Natural killer cell (primary cell): ENCODE data around the gene SAMD4A. TPM values are rescaled to one million over a fixed set of nuclear protein-coding genes. Genes with fewer than 3 reads are reported as not detected.
A peak's percentile ranks its signal among the peaks of the same experiment; 100 is the strongest.

Source experiments
- ATAC-seq, 3 donors: fragments of 150-1000 bp in 2 of 3; fragments of 200-7000 bp in 1 of 3; cut with Tn5 transposase; 1 replicate in 1 of 3; 2 replicates in 2 of 3; pipeline ENCODE4 v1.10.0; 2021; ENCODE audit warnings: mild to moderate bottlenecking in 2 of 3, moderate library complexity in 2 of 3
- DNase-seq, 2 donors: peaks; one replicate each; pipeline versions ENCODE4 v3.0.0 to v3.0.0-alpha.2; 2013 to 2021; ENCODE audit warnings: mixed read lengths in 1 of 2
- H3K27ac ChIP-seq: one replicate; pipeline ENCODE4 v1.5.1; 2013; ENCODE audit warnings: mild to moderate bottlenecking, low read length
- H3K27me3 ChIP-seq: one replicate; pipeline ENCODE4 v1.6.1; 2013; ENCODE audit warnings: low read length; ENCODE audit not compliant: control insufficient read depth, insufficient read depth
- H3K36me3 ChIP-seq: one replicate; pipeline ENCODE4 v1.6.1; 2013; ENCODE audit warnings: low read length; ENCODE audit not compliant: control insufficient read depth, insufficient read depth
- H3K4me1 ChIP-seq: one replicate; pipeline ENCODE4 v1.6.1; 2013; ENCODE audit warnings: low read length; ENCODE audit not compliant: control insufficient read depth, insufficient read depth
- H3K4me3 ChIP-seq: one replicate; pipeline ENCODE4 v1.5.1; 2013; ENCODE audit warnings: low read length
- H3K9me3 ChIP-seq: one replicate; pipeline ENCODE4 v1.6.1; 2013; ENCODE audit warnings: low read length; ENCODE audit not compliant: control insufficient read depth, insufficient read depth
- H3K27ac Mint-ChIP-seq, 2 donors: one replicate each; pipeline ENCODE4 v1.8.0; 2022; ENCODE audit warnings: mild to moderate bottlenecking in 2 of 2, mixed read lengths in 2 of 2, moderate library complexity in 1 of 2
- H3K27me3 Mint-ChIP-seq, 2 donors: one replicate each; pipeline ENCODE4 v1.8.0; 2022; ENCODE audit warnings: low read depth in 2 of 2, mixed read lengths in 2 of 2
- H3K36me3 Mint-ChIP-seq: one replicate; pipeline ENCODE4 v1.8.0; 2022; ENCODE audit warnings: mixed read lengths
- H3K4me1 Mint-ChIP-seq, 2 donors: one replicate each; pipeline ENCODE4 v1.8.0; 2022; ENCODE audit warnings: mixed read lengths in 2 of 2
- H3K4me3 Mint-ChIP-seq: one replicate; pipeline ENCODE4 v1.8.0; 2022; ENCODE audit warnings: mild to moderate bottlenecking, moderate library complexity, mixed read lengths
- H3K9me3 Mint-ChIP-seq, 2 donors: one replicate each; pipeline ENCODE4 v1.8.0; 2022; ENCODE audit warnings: mixed read lengths in 2 of 2
- WGBS: methylation state at CpG from one replicate; pipeline ENCODE4 v1.1.7; 2013; ENCODE audit warnings: missing lambda C conversion rate; ENCODE audit not compliant: insufficient coverage; 5-methylcytosine and 5-hydroxymethylcytosine counted together
- intact Hi-C: fragments of 100-400 bp; cut with micrococcal nuclease; formaldehyde crosslinking; loops from one replicate; pipeline ENCODE4 v1.14.2; 2022
- total RNA-seq, 4 donors: library from RNA; stranded (reverse); fragments of 120-200 nt in 1 of 4; gene quantifications; one replicate each; pipeline versions ENCODE4 v1.2.3 to v1.2.4, GENCODE V29; 2013 to 2022
- TF ChIP-seq, protein P1 (sequence below): fragments of 200-600 bp; IDR thresholded peaks from one replicate; pipeline ENCODE4 v1.8.0; 2022; ENCODE audit warnings: antibody characterized with exemption

SAMD4A gene
- total RNA-seq, 3 donors from 2014 or later (not counting 1 experiment from before 2014, with no cell fraction given) = 0.70 to 1.6 (median 1.4) TPM

DNA sequence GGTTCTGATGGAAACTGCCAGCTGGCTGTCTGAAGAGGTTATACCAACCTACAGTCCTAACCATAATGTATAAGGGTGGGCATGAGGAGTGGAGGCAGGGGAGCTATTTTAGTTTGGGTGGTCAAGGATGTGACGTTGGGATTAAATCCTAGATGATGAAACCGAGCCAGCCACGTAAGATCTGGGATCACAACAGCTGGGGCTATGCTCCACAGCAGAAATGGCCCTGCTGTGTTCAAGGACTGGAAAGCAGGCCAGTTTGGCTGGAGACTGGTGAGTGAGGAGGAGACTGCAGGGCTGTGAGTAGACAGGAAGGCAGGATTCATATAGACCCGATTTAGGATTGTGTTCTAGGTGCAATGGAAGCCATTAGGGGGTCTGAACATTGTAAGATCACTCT lies 66.1 kb downstream of the SAMD4A start:
- H3K27ac ChIP-seq = no peak overlapping the region
- H3K36me3 Mint-ChIP-seq = no peaks in the 10 kb centered on the region
- no peaks in the 10 kb centered on the region for H3K9me3 ChIP-seq
- H3K36me3 ChIP-seq = no peaks in the 10 kb centered on the region
- no peak overlapping the region for H3K27ac Mint-ChIP-seq
- no peak overlapping the region for H3K4me3 Mint-ChIP-seq
- DNase-seq (no peak), ATAC-seq (no peak)
- WGBS = 92% methylated on average over 4 of the region's 4 CpGs
- TF ChIP-seq, protein P1, sequence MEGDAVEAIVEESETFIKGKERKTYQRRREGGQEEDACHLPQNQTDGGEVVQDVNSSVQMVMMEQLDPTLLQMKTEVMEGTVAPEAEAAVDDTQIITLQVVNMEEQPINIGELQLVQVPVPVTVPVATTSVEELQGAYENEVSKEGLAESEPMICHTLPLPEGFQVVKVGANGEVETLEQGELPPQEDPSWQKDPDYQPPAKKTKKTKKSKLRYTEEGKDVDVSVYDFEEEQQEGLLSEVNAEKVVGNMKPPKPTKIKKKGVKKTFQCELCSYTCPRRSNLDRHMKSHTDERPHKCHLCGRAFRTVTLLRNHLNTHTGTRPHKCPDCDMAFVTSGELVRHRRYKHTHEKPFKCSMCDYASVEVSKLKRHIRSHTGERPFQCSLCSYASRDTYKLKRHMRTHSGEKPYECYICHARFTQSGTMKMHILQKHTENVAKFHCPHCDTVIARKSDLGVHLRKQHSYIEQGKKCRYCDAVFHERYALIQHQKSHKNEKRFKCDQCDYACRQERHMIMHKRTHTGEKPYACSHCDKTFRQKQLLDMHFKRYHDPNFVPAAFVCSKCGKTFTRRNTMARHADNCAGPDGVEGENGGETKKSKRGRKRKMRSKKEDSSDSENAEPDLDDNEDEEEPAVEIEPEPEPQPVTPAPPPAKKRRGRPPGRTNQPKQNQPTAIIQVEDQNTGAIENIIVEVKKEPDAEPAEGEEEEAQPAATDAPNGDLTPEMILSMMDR = no peak
- peaks cover 8% of the 10 kb centered on the region for H3K4me1 ChIP-seq
- H3K27me3 ChIP-seq = no peaks in the 10 kb centered on the region
- H3K9me3 Mint-ChIP-seq = no peaks in the 10 kb centered on the region
- peaks cover 23% of the 10 kb centered on the region in 2 donors for H3K4me1 Mint-ChIP-seq
- intact Hi-C loops = no loop called here
- no peak overlapping the region for H3K4me3 ChIP-seq
- H3K27me3 Mint-ChIP-seq = peaks cover 19 to 25% of the 10 kb centered on the region in 2 donors

DNA sequence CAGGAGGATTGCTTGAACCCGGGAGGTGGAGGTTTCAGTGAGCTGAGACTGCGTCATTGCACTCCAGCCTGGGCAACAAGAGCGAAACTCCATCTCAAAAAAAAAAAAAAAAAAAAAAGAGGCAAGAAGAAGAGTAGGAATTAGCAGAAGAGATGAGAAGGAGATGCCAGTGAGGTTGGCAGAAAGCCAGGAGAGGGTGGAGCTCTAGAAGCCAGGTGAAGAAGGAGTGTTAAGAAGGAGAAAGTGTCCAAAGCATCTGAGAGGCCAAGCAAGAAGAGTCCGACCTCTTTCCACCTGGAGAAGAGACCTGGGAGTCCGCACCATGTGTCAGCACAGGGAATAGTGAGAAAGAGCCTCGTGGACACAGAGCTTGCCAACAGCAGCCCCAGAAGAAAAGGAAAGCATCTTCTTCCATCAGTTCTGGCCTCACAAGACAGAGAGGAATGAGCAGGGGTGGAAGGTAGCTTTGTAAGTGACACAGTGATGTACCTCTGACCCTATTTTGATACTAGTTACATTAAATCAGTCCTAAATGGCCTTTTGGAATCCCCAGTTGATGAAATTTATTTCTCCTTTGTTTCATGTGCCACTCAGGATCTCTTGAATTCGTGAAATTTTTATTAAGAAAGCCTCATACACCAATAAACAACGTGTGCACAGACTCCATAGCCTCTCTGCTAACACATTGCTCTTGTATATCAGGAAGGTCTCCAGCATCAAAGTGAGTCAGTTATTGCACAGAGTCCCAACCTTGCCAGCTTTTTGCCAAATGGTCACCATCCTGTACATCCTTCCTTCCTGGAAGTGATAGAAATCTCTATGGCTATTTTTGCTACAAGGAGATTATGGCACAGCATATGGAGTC lies 70.6 kb downstream of the SAMD4A start:
- H3K4me3 Mint-ChIP-seq = no peak overlapping the region
- intact Hi-C loops = no loop called here

DNA sequence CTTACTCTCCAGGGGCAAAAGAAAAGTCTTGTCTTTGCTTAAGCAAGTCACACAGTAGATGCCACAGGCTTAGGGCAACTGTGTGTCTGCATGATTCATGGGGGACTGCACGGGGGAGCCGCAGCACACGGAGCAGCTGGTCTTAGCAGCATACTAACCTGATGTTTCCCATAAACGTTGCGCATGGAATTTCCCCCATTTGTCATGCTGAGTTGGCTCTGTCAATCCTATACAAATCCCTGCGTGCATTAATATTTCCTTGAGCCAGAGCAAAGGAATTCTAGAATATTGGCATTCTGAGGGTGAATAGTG lies 71.2 kb downstream of the SAMD4A start:
- 88% methylated on average over 6 of the region's 6 CpGs for WGBS
- Histone ChIP-seq H3K36me3 (no peaks in the 10 kb centered on the region), H3K27ac (no peak overlapping the region), H3K9me3 (no peaks in the 10 kb centered on the region), H3K4me1 (no peaks in the 10 kb centered on the region), H3K27me3 (peaks cover 3% of the 10 kb centered on the region), H3K4me3 (no peak overlapping the region)
- TF ChIP-seq, protein P1 = no peak
- Mint-ChIP-seq H3K9me3 (no peaks in the 10 kb centered on the region), H3K4me1 (no peaks in the 10 kb centered on the region), H3K36me3 (no peaks in the 10 kb centered on the region), H3K27ac (no peak overlapping the region), H3K27me3 (peaks cover 49 to 55% of the 10 kb centered on the region in 2 donors), H3K4me3 (no peak overlapping the region)
- intact Hi-C loops = no loop called here
- ATAC-seq (no peak), DNase-seq (no peak)

More for the DNA sequence above, 70.6 kb downstream of the SAMD4A start:
- WGBS = 86% methylated on average over 8 of the region's 8 CpGs
- Mint-ChIP-seq H3K27ac (no peak overlapping the region), H3K36me3 (no peaks in the 10 kb centered on the region), H3K27me3 (peaks cover 50 to 51% of the 10 kb centered on the region in 2 donors), H3K4me1 (no peaks in the 10 kb centered on the region), H3K9me3 (no peaks in the 10 kb centered on the region)
- Histone ChIP-seq H3K27ac (no peak overlapping the region), H3K36me3 (no peaks in the 10 kb centered on the region), H3K9me3 (no peaks in the 10 kb centered on the region), H3K4me1 (no peaks in the 10 kb centered on the region), H3K4me3 (no peak overlapping the region), H3K27me3 (peaks cover under 1% of the 10 kb centered on the region)
- peak in 1 of 2 donors; percentile 18 for DNase-seq
- TF ChIP-seq, protein P1 = no peak
- ATAC-seq = no peak
